HEK293 (cell line): Measurements from ENCODE around the gene RALGAPA2.

Experiments used
- EGR2 ChIP-seq: fragments of 450-650 bp; formaldehyde crosslinking; IDR thresholded peaks from 2 replicates; pipeline ENCODE4 v1.5.1; 2016; ENCODE audit warnings: low read depth, missing biosample characterization, missing genetic modification characterization
- GLIS2 ChIP-seq: fragments of 450-650 bp; formaldehyde crosslinking; IDR thresholded peaks from 2 replicates; pipeline ENCODE4 v1.5.1; 2016; ENCODE audit warnings: missing biosample characterization, missing genetic modification characterization
- KLF1 ChIP-seq: fragments of 450-650 bp; formaldehyde crosslinking; IDR thresholded peaks from 2 replicates; pipeline ENCODE4 v1.5.1; 2016; ENCODE audit warnings: missing biosample characterization, missing genetic modification characterization
- WT1 ChIP-seq: fragments of 450-650 bp; formaldehyde crosslinking; IDR thresholded peaks from 2 replicates; pipeline ENCODE4 v1.5.1; 2016; ENCODE audit warnings: missing biosample characterization, missing genetic modification characterization
- ZFHX2 ChIP-seq: fragments of 450-650 bp; formaldehyde crosslinking; conservative IDR thresholded peaks from 2 replicates; pipeline ENCODE4 v1.5.1; 2016; ENCODE audit warnings: missing biosample characterization, missing genetic modification characterization
- ZFP69B ChIP-seq: fragments of 450-650 bp; formaldehyde crosslinking; IDR thresholded peaks from 2 replicates; pipeline ENCODE4 v1.5.1; 2016; ENCODE audit warnings: missing biosample characterization, missing genetic modification characterization
- ZNF112 ChIP-seq: fragments of 450-650 bp; formaldehyde crosslinking; IDR thresholded peaks from 2 replicates; pipeline ENCODE4 v1.5.0; 2017; ENCODE audit warnings: missing biosample characterization, missing genetic modification characterization
- ZNF16 ChIP-seq: fragments of 450-650 bp; formaldehyde crosslinking; IDR thresholded peaks from 2 replicates; pipeline ENCODE4 v1.5.1; 2016; ENCODE audit warnings: low read depth, missing biosample characterization, missing genetic modification characterization
- ZNF341 ChIP-seq: fragments of 450-650 bp; formaldehyde crosslinking; IDR thresholded peaks from 2 replicates; pipeline ENCODE4; 2016; ENCODE audit warnings: low read depth, missing biosample characterization, missing genetic modification characterization
- ZNF350 ChIP-seq: fragments of 450-650 bp; formaldehyde crosslinking; IDR thresholded peaks from 2 replicates; pipeline ENCODE4 v1.5.0; 2017; ENCODE audit warnings: missing biosample characterization, mild to moderate bottlenecking, missing genetic modification characterization
- ZNF747 ChIP-seq: fragments of 450-650 bp; formaldehyde crosslinking; IDR thresholded peaks from 2 replicates; pipeline ENCODE4 v1.5.1; 2016; ENCODE audit warnings: missing biosample characterization, missing genetic modification characterization
- ZSCAN30 ChIP-seq: fragments of 450-650 bp; IDR thresholded peaks from 2 replicates; pipeline ENCODE4 v1.5.1; 2018; ENCODE audit warnings: missing biosample characterization, mild to moderate bottlenecking, missing genetic modification characterization, moderate library complexity
- TF ChIP-seq, protein P1 (sequence below): fragments of 450-650 bp; formaldehyde crosslinking; conservative IDR thresholded peaks from 2 replicates; pipeline ENCODE4 v1.5.1; 2016; ENCODE audit warnings: low read depth, missing biosample characterization, missing genetic modification characterization
- TF ChIP-seq, protein P2 (sequence below): fragments of 450-650 bp; formaldehyde crosslinking; IDR thresholded peaks from 2 replicates; pipeline ENCODE4 v1.5.0; 2017; ENCODE audit warnings: missing biosample characterization, missing genetic modification characterization, borderline replicate concordance
- TF ChIP-seq, protein P3 (sequence below): fragments of 450-650 bp; formaldehyde crosslinking; IDR thresholded peaks from 2 replicates; pipeline ENCODE4 v1.5.1; 2016; ENCODE audit warnings: missing biosample characterization, missing genetic modification characterization
- TF ChIP-seq, protein P4 (sequence below): fragments of 450-650 bp; formaldehyde crosslinking; IDR thresholded peaks from 2 replicates; pipeline ENCODE4 v1.5.1; 2016; ENCODE audit warnings: missing biosample characterization, missing genetic modification characterization
- TF ChIP-seq, protein P5 (sequence below): fragments of 450-650 bp; formaldehyde crosslinking; IDR thresholded peaks from 2 replicates; pipeline ENCODE4 v1.5.1; 2016; ENCODE audit warnings: missing biosample characterization, missing genetic modification characterization, borderline replicate concordance

RALGAPA2 gene

DNA sequence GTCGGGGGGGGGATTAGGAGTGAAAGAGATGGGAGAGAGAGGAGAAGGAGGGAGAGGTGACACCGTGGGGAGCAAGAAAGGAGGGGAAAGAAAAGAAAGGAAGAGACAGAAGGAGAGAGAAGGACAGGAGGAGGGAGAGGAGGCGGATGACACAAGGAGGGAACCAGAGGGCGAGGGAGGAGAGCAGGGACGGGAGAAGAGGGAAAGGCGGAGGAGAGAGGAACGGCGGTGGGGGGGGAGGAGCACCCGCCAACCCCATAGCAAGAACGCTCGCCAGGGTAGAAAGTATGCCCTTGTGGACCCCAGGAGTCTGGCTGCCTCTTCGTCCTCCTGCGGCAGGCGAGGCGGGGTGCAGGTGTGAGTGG lies 349.0 kb downstream of the RALGAPA2 start (continued):
- TF ChIP-seq, protein P1, sequence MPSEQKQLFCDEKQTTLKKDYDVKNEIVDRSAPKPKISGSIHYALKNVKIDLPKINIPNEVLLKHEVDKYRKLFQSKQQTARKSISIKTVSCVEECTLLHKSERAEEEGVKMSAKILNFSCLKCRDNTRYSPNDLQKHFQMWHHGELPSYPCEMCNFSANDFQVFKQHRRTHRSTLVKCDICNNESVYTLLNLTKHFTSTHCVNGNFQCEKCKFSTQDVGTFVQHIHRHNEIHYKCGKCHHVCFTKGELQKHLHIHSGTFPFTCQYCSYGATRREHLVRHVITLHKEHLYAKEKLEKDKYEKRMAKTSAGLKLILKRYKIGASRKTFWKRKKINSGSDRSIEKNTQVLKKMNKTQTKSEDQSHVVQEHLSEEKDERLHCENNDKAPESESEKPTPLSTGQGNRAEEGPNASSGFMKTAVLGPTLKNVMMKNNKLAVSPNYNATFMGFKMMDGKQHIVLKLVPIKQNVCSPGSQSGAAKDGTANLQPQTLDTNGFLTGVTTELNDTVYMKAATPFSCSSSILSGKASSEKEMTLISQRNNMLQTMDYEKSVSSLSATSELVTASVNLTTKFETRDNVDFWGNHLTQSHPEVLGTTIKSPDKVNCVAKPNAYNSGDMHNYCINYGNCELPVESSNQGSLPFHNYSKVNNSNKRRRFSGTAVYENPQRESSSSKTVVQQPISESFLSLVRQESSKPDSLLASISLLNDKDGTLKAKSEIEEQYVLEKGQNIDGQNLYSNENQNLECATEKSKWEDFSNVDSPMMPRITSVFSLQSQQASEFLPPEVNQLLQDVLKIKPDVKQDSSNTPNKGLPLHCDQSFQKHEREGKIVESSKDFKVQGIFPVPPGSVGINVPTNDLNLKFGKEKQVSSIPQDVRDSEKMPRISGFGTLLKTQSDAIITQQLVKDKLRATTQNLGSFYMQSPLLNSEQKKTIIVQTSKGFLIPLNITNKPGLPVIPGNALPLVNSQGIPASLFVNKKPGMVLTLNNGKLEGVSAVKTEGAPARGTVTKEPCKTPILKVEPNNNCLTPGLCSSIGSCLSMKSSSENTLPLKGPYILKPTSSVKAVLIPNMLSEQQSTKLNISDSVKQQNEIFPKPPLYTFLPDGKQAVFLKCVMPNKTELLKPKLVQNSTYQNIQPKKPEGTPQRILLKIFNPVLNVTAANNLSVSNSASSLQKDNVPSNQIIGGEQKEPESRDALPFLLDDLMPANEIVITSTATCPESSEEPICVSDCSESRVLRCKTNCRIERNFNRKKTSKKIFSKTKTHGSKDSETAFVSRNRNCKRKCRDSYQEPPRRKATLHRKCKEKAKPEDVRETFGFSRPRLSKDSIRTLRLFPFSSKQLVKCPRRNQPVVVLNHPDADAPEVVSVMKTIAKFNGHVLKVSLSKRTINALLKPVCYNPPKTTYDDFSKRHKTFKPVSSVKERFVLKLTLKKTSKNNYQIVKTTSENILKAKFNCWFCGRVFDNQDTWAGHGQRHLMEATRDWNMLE (tag by site-specific recombination), result no peak
- TF ChIP-seq ZFP69B (peak; percentile 29; the same call in 1 of the 2 replicates), ZNF16 (tag by site-specific recombination) (no peak), ZNF112 (tag by site-specific recombination) (no peak), ZSCAN30 (tag by site-specific recombination) (no peak), KLF1 (tag by site-specific recombination) (peak; percentile 9; the same call in 1 of the 2 replicates), ZNF350 (no peak), ZFHX2 (tag by site-specific recombination) (peak; percentile 84), WT1 (tag by site-specific recombination) (peak; percentile 61), ZNF341 (peak; percentile 84), ZNF747 (tag by site-specific recombination) (no peak), EGR2 (tag by site-specific recombination) (peak; percentile 91), GLIS2 (tag by site-specific recombination) (peak; percentile 81)
- TF ChIP-seq, protein P2, sequence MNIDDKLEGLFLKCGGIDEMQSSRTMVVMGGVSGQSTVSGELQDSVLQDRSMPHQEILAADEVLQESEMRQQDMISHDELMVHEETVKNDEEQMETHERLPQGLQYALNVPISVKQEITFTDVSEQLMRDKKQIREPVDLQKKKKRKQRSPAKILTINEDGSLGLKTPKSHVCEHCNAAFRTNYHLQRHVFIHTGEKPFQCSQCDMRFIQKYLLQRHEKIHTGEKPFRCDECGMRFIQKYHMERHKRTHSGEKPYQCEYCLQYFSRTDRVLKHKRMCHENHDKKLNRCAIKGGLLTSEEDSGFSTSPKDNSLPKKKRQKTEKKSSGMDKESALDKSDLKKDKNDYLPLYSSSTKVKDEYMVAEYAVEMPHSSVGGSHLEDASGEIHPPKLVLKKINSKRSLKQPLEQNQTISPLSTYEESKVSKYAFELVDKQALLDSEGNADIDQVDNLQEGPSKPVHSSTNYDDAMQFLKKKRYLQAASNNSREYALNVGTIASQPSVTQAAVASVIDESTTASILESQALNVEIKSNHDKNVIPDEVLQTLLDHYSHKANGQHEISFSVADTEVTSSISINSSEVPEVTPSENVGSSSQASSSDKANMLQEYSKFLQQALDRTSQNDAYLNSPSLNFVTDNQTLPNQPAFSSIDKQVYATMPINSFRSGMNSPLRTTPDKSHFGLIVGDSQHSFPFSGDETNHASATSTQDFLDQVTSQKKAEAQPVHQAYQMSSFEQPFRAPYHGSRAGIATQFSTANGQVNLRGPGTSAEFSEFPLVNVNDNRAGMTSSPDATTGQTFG (tag by site-specific recombination), result no peak
- TF ChIP-seq, protein P3, sequence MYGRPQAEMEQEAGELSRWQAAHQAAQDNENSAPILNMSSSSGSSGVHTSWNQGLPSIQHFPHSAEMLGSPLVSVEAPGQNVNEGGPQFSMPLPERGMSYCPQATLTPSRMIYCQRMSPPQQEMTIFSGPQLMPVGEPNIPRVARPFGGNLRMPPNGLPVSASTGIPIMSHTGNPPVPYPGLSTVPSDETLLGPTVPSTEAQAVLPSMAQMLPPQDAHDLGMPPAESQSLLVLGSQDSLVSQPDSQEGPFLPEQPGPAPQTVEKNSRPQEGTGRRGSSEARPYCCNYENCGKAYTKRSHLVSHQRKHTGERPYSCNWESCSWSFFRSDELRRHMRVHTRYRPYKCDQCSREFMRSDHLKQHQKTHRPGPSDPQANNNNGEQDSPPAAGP (tag by site-specific recombination), result peak; percentile 70
- TF ChIP-seq, protein P4, sequence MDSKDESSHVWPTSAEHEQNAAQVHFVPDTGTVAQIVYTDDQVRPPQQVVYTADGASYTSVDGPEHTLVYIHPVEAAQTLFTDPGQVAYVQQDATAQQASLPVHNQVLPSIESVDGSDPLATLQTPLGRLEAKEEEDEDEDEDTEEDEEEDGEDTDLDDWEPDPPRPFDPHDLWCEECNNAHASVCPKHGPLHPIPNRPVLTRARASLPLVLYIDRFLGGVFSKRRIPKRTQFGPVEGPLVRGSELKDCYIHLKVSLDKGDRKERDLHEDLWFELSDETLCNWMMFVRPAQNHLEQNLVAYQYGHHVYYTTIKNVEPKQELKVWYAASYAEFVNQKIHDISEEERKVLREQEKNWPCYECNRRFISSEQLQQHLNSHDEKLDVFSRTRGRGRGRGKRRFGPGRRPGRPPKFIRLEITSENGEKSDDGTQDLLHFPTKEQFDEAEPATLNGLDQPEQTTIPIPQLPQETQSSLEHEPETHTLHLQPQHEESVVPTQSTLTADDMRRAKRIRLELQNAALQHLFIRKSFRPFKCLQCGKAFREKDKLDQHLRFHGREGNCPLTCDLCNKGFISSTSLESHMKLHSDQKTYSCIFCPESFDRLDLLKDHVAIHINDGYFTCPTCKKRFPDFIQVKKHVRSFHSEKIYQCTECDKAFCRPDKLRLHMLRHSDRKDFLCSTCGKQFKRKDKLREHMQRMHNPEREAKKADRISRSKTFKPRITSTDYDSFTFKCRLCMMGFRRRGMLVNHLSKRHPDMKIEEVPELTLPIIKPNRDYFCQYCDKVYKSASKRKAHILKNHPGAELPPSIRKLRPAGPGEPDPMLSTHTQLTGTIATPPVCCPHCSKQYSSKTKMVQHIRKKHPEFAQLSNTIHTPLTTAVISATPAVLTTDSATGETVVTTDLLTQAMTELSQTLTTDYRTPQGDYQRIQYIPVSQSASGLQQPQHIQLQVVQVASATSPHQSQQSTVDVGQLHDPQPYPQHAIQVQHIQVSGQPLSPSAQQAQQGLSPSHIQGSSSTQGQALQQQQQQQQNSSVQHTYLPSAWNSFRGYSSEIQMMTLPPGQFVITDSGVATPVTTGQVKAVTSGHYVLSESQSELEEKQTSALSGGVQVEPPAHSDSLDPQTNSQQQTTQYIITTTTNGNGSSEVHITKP, result peak; percentile 57; the same call in 1 of the 2 replicates
- TF ChIP-seq, protein P5, sequence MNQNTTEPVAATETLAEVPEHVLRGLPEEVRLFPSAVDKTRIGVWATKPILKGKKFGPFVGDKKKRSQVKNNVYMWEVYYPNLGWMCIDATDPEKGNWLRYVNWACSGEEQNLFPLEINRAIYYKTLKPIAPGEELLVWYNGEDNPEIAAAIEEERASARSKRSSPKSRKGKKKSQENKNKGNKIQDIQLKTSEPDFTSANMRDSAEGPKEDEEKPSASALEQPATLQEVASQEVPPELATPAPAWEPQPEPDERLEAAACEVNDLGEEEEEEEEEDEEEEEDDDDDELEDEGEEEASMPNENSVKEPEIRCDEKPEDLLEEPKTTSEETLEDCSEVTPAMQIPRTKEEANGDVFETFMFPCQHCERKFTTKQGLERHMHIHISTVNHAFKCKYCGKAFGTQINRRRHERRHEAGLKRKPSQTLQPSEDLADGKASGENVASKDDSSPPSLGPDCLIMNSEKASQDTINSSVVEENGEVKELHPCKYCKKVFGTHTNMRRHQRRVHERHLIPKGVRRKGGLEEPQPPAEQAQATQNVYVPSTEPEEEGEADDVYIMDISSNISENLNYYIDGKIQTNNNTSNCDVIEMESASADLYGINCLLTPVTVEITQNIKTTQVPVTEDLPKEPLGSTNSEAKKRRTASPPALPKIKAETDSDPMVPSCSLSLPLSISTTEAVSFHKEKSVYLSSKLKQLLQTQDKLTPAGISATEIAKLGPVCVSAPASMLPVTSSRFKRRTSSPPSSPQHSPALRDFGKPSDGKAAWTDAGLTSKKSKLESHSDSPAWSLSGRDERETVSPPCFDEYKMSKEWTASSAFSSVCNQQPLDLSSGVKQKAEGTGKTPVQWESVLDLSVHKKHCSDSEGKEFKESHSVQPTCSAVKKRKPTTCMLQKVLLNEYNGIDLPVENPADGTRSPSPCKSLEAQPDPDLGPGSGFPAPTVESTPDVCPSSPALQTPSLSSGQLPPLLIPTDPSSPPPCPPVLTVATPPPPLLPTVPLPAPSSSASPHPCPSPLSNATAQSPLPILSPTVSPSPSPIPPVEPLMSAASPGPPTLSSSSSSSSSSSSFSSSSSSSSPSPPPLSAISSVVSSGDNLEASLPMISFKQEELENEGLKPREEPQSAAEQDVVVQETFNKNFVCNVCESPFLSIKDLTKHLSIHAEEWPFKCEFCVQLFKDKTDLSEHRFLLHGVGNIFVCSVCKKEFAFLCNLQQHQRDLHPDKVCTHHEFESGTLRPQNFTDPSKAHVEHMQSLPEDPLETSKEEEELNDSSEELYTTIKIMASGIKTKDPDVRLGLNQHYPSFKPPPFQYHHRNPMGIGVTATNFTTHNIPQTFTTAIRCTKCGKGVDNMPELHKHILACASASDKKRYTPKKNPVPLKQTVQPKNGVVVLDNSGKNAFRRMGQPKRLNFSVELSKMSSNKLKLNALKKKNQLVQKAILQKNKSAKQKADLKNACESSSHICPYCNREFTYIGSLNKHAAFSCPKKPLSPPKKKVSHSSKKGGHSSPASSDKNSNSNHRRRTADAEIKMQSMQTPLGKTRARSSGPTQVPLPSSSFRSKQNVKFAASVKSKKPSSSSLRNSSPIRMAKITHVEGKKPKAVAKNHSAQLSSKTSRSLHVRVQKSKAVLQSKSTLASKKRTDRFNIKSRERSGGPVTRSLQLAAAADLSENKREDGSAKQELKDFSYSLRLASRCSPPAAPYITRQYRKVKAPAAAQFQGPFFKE (tag by site-specific recombination), result no peak
